Activated naive CD4-positive, alpha-beta T cell treated with Interleukin-2 at 50 U/mL for 16 hours (primary cell): Measurements from ENCODE around the gene PSAT1.
A peak's percentile ranks its signal among the peaks of the same experiment; 100 is the strongest.

Source experiments
- DNase-seq: peaks from one replicate; pipeline ENCODE4 v3.0.0-alpha.2; 2020

Gene PSAT1

DNA sequence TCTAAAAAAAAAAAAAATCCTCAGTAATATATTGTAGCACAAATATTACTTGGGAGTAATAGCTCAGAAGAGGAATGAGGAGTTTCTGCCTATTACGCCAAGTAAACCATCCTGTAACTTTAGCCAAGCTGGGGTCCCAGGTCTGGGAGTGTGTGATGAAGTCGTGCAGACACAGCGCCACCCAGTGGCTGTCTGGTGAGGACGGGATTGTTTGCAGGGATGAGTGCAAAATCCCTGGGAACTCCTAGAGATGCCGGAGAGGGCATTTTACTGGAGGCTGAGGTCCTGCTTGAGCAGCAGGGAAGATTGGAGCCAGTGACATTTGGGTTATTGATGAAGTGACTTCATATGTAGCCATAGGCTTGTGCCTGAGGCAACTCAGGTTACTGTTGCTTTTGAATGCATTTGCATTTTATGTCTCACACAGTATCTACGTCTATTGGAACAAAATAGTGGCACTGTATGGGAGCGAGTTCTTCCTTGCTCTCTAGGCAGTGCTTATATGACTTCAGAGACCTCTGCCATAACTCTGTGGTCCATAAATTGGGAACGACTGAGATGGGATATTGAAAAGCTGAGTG lies 72.8 kb downstream of the PSAT1 start:
- peak; percentile 48 for DNase-seq

DNA sequence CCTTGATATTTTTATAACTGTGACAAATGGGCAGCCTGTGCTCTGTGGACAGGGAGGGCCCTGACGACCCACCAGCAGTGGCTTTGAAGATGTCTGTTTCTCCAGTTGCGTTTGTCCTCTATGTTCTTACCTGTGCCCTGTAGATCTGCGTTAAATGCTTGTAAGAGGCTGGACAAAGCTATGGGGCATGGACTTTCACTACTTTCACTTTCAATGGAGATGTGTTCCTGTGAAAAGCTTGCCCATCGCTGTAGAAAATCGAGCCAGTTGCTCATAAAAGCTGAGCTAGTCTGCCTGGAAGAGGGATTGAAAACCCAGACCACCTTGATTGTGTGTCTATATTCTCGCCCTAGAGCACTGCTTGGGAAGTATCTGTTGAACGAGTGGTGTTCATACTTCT lies 74.1 kb downstream of the PSAT1 start:
- no peak for DNase-seq

- no peak for DNase-seq
Observed at GRCh38 chr9:78371981-78372380, 75.1 kb downstream of the PSAT1 start.
